GM23338 (cell line): Measurements from ENCODE around the gene RAMACL. TPM values are rescaled to one million over a fixed set of nuclear protein-coding genes. Genes with fewer than 3 reads are reported as not detected.

ENCODE experiments used
- ATAC-seq: fragments of 200-7000 bp; cut with Tn5 transposase; 3 replicates; pipeline ENCODE4 v1.9.1; 2020
- DNase-seq: peaks from one replicate; pipeline ENCODE4 v3.0.0-alpha.2; 2015; ENCODE audit warnings: low spot score
- H2AFZ ChIP-seq: fragments of 200-600 bp; sonication (generic); 2 replicates; pipeline ENCODE4 v1.8.0; 2016; ENCODE audit warnings: antibody characterized with exemption, mild to moderate bottlenecking, moderate library complexity
- H3F3A ChIP-seq: fragments of 200-600 bp; sonication (generic); replicated peaks from 2 replicates; pipeline ENCODE4 v1.8.0; 2017; ENCODE audit warnings: antibody characterized with exemption, mixed run types, low read depth
- H3K27ac ChIP-seq: fragments of 200-600 bp; sonication (generic); 2 replicates; pipeline ENCODE4 v1.6.1; 2016; ENCODE audit warnings: low read depth
- H3K27me3 ChIP-seq: fragments of 200-600 bp; sonication (generic); 2 replicates; pipeline ENCODE4 v1.8.0; 2016; ENCODE audit warnings: mild to moderate bottlenecking, mixed run types, moderate library complexity; ENCODE audit not compliant: insufficient read depth
- H3K36me3 ChIP-seq: fragments of 200-600 bp; sonication (generic); 2 replicates; pipeline ENCODE4 v1.8.0; 2016; ENCODE audit warnings: mild to moderate bottlenecking; ENCODE audit not compliant: insufficient read depth
- H3K4me1 ChIP-seq: fragments of 200-600 bp; sonication (generic); 2 replicates; pipeline ENCODE4 v1.8.0; 2016; ENCODE audit warnings: mild to moderate bottlenecking, moderate library complexity; ENCODE audit not compliant: insufficient read depth
- H3K4me2 ChIP-seq: fragments of 200-600 bp; sonication (generic); 2 replicates; pipeline ENCODE4 v1.7.1; 2017; ENCODE audit warnings: mixed run types
- H3K4me3 ChIP-seq: fragments of 200-600 bp; sonication (generic); 2 replicates; pipeline ENCODE4 v1.6.1; 2016; ENCODE audit warnings: mixed run types
- H3K79me2 ChIP-seq: fragments of 200-600 bp; sonication (generic); replicated peaks from 2 replicates; pipeline ENCODE4 v1.8.0; 2017; ENCODE audit warnings: mild to moderate bottlenecking; ENCODE audit not compliant: insufficient read depth
- H3K9me2 ChIP-seq: fragments of 200-600 bp; sonication (generic); 2 replicates; pipeline ENCODE4 v1.8.0; 2017; ENCODE audit not compliant: insufficient read depth
- H4K20me1 ChIP-seq: fragments of 200-600 bp; sonication (generic); replicated peaks from 2 replicates; pipeline ENCODE4 v1.8.0; 2017; ENCODE audit warnings: mild to moderate bottlenecking; ENCODE audit not compliant: insufficient read depth
- H3K27ac Mint-ChIP-seq: 2 replicates; pipeline ENCODE4 v1.8.0; 2020; ENCODE audit warnings: inconsistent platforms, mild to moderate bottlenecking, moderate library complexity, mixed read lengths
- H3K27me3 Mint-ChIP-seq: 3 replicates; pipeline ENCODE4 v1.8.0; 2022; ENCODE audit warnings: low read depth, mild to moderate bottlenecking, moderate library complexity, mixed read lengths, inconsistent platforms; ENCODE audit not compliant: insufficient read depth, poor library complexity
- H3K36me3 Mint-ChIP-seq: 3 replicates; pipeline ENCODE4 v1.8.0; 2021; ENCODE audit warnings: low read depth, mild to moderate bottlenecking, inconsistent platforms, moderate library complexity, mixed read lengths
- H3K4me1 Mint-ChIP-seq: 3 replicates; pipeline ENCODE4 v1.8.0; 2020; ENCODE audit warnings: mild to moderate bottlenecking, inconsistent platforms, mixed read lengths
- H3K4me3 Mint-ChIP-seq: 3 replicates; pipeline ENCODE4 v1.8.0; 2021; ENCODE audit warnings: moderate library complexity, mild to moderate bottlenecking, inconsistent platforms, mixed read lengths
- H3K9me3 Mint-ChIP-seq: 3 replicates; pipeline ENCODE4 v1.8.0; 2020; ENCODE audit warnings: moderate library complexity, mild to moderate bottlenecking, inconsistent platforms, mixed read lengths
- EZH2phosphoT487 ChIP-seq: fragments of 200-600 bp; sonication (generic); IDR thresholded peaks from one replicate; pipeline ENCODE4 v1.8.1; 2018; ENCODE audit warnings: antibody characterized with exemption; ENCODE audit not compliant: unreplicated experiment
- JUNB ChIP-seq: IDR thresholded peaks from one replicate; pipeline ENCODE4 v1.6.1; 2016; ENCODE audit warnings: antibody characterized with exemption; ENCODE audit not compliant: unreplicated experiment
- REST ChIP-seq: IDR thresholded peaks from one replicate; pipeline ENCODE4 v1.6.1; 2018; ENCODE audit warnings: antibody characterized with exemption; ENCODE audit not compliant: unreplicated experiment
- STAT1 ChIP-seq: IDR thresholded peaks from one replicate; pipeline ENCODE4 v1.6.1; 2016; ENCODE audit warnings: antibody characterized with exemption; ENCODE audit not compliant: unreplicated experiment
- ZNF114 ChIP-seq: fragments of 250-450 bp; sonication (Bioruptor Pico); IDR thresholded peaks from 2 replicates; pipeline ENCODE4 v1.5.0; 2020; ENCODE audit warnings: mild to moderate bottlenecking, moderate library complexity
- ZNF331 ChIP-seq: fragments of 250-450 bp; sonication (Bioruptor Pico); IDR thresholded peaks from 2 replicates; pipeline ENCODE4 v1.5.0; 2020; ENCODE audit warnings: low read depth, mild to moderate bottlenecking, moderate library complexity
- polyA plus RNA-seq: library from polyadenylated mRNA; unstranded; fragments of >200 nt; fragmentation: Nextera tagmentation; extraction: Ambion mirVana; gene quantifications from 2 replicates; pipeline ENCODE4 v1.2.1, GENCODE V29; 2016
- total RNA-seq: library from RNA; depleted of rRNA; stranded (reverse); fragments of >200 nt; shearing (Covaris generic); gene quantifications from 2 replicates; pipeline ENCODE4 v1.2.3, GENCODE V29; 2014
- TF ChIP-seq, protein P1 (sequence below), 2 experiments: fragments of 200-600 bp in 1 of 2; sonication (generic) in 1 of 2; conservative IDR thresholded peaks; 2 replicates each; pipeline versions ENCODE4 v1.5.1 to v1.6.1; 2016 to 2017; ENCODE audit warnings: antibody characterized with exemption in 2 of 2, low read depth in 2 of 2, mild to moderate bottlenecking in 2 of 2, moderate library complexity in 1 of 2
- TF ChIP-seq, protein P2 (sequence below): IDR thresholded peaks from 2 replicates; pipeline ENCODE4 v1.6.1; 2016; ENCODE audit warnings: antibody characterized with exemption

The RAMACL gene
- total and polyA plus RNA-seq, 2 experiments from 2014 or later: 0.61 to 4.0 TPM

DNA sequence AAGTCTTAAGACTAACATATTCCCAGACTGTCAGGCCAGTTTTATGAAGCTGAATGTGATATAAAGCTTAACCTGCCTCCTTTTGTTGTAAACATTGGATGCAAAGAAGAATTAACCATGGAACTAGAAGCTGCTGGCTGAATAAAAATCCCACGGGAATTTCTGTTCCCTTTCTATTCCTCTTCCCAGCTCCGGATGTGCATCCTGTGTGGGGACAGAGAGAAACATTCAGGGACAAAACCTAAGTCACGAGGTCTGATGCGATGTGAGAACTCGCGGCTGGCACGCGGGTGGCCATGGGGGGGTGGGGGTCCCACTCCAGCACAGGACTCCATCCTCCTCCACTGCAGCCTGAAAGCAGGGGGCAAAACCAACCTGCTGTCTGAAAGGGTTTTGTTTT lies 32.2 kb downstream of the RAMACL start:
- Mint-ChIP-seq H3K4me3 (no peak overlapping the region), H3K4me1 (peaks cover 58% of the 10 kb centered on the region), H3K36me3 (no peaks in the 10 kb centered on the region), H3K9me3 (no peaks in the 10 kb centered on the region; the same call in 2 of the 3 replicates), H3K27me3 (peaks cover 5% of the 10 kb centered on the region), H3K27ac (no peak overlapping the region)
- Histone ChIP-seq H3F3A (no peaks in the 10 kb centered on the region), H3K4me3 (no peak overlapping the region), H3K79me2 (peaks cover 67% of the 10 kb centered on the region), H3K27ac (no peak overlapping the region), H2AFZ (no peak overlapping the region), H4K20me1 (peaks cover 8% of the 10 kb centered on the region; the same call in 1 of the 2 replicates), H3K4me1 (peaks cover 55% of the 10 kb centered on the region), H3K36me3 (no peaks in the 10 kb centered on the region), H3K4me2 (no peak overlapping the region; the same call in 1 of the 2 replicates), H3K27me3 (no peaks in the 10 kb centered on the region), H3K9me2 (no peaks in the 10 kb centered on the region)
- ATAC-seq: no peak
- no peak for DNase-seq
- TF ChIP-seq ZNF331 (CRISPR knock-in tag): no peak
- TF ChIP-seq ZNF114 (CRISPR knock-in tag): no peak
- TF ChIP-seq, protein P1, sequence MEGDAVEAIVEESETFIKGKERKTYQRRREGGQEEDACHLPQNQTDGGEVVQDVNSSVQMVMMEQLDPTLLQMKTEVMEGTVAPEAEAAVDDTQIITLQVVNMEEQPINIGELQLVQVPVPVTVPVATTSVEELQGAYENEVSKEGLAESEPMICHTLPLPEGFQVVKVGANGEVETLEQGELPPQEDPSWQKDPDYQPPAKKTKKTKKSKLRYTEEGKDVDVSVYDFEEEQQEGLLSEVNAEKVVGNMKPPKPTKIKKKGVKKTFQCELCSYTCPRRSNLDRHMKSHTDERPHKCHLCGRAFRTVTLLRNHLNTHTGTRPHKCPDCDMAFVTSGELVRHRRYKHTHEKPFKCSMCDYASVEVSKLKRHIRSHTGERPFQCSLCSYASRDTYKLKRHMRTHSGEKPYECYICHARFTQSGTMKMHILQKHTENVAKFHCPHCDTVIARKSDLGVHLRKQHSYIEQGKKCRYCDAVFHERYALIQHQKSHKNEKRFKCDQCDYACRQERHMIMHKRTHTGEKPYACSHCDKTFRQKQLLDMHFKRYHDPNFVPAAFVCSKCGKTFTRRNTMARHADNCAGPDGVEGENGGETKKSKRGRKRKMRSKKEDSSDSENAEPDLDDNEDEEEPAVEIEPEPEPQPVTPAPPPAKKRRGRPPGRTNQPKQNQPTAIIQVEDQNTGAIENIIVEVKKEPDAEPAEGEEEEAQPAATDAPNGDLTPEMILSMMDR (conservative IDR thresholded peaks at IDR 0.05; ENCODE audit: low read depth in 2 of 2): no peak
- TF ChIP-seq STAT1: no peak
- TF ChIP-seq, protein P2, sequence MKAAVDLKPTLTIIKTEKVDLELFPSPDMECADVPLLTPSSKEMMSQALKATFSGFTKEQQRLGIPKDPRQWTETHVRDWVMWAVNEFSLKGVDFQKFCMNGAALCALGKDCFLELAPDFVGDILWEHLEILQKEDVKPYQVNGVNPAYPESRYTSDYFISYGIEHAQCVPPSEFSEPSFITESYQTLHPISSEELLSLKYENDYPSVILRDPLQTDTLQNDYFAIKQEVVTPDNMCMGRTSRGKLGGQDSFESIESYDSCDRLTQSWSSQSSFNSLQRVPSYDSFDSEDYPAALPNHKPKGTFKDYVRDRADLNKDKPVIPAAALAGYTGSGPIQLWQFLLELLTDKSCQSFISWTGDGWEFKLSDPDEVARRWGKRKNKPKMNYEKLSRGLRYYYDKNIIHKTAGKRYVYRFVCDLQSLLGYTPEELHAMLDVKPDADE: no peak
- no peak for TF ChIP-seq EZH2phosphoT487

GRCh38 chr6:166553563-166554271 lies 32.8 kb downstream of the RAMACL start:
- H3K9me3 Mint-ChIP-seq: no peaks in the 10 kb centered on the region
- H3K27ac Mint-ChIP-seq: no peak overlapping the region
- H3K36me3 Mint-ChIP-seq: no peaks in the 10 kb centered on the region
- H3K36me3 ChIP-seq: no peaks in the 10 kb centered on the region
- peaks cover 12% of the 10 kb centered on the region; the same call in 1 of the 2 replicates for H4K20me1 ChIP-seq
- no peaks in the 10 kb centered on the region for H3F3A ChIP-seq
- H3K9me2 ChIP-seq: no peaks in the 10 kb centered on the region
- ATAC-seq: no peak
- no peak overlapping the region for H3K4me2 ChIP-seq
- no peak overlapping the region for H3K4me3 ChIP-seq
- no peak overlapping the region for H3K27ac ChIP-seq
- H3K79me2 ChIP-seq: peaks cover 67% of the 10 kb centered on the region
- H3K4me1 ChIP-seq: peaks cover 54% of the 10 kb centered on the region
- H2AFZ ChIP-seq: no peak overlapping the region
- H3K4me1 Mint-ChIP-seq: peaks cover 58% of the 10 kb centered on the region
- DNase-seq: no peak
- H3K4me3 Mint-ChIP-seq: no peak overlapping the region
- peaks cover 5% of the 10 kb centered on the region for H3K27me3 Mint-ChIP-seq
- H3K27me3 ChIP-seq: no peaks in the 10 kb centered on the region
- TF ChIP-seq REST (no peak), ZNF114 (CRISPR knock-in tag) (no peak), JUNB (no peak)
